Activated CD4-positive, alpha-beta T cell treated with anti-CD3 and anti-CD28 coated beads, Interleukin-2, amount 50 U/mL, for 4 hours (primary cell): ENCODE results near the gene FAS.
A peak's percentile ranks its signal among the peaks of the same experiment; 100 is the strongest.

Experiments
- DNase-seq, 2 experiments: peaks; one replicate each; pipeline ENCODE4 v3.0.0-alpha.2; 2020

Gene FAS

DNA sequence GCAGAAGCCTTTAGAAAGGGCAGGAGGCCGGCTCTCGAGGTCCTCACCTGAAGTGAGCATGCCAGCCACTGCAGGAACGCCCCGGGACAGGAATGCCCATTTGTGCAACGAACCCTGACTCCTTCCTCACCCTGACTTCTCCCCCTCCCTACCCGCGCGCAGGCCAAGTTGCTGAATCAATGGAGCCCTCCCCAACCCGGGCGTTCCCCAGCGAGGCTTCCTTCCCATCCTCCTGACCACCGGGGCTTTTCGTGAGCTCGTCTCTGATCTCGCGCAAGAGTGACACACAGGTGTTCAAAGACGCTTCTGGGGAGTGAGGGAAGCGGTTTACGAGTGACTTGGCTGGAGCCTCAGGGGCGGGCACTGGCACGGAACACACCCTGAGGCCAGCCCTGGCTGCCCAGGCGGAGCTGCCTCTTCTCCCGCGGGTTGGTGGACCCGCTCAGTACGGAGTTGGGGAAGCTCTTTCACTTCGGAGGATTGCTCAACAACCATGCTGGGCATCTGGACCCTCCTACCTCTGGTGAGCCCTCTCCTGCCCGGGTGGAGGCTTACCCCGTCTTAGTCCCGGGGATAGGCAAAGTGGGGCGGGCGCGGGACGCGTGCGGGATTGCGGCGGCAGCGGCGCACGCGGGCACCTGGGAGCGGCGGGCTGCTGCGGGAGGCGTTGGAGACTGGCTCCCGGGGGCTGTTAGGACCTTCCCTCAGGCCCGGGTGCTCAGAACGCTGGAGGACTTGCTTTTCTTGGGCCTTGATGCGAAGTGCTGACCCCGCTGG, at the start of gene FAS:
Gene FAS, plus strand, starts transcription at position 415 of the 777 bp plus-strand sequence. Its CDS starts 79 bp downstream, at position 494.
- DNase-seq: peak; percentile 78 to 80

DNA sequence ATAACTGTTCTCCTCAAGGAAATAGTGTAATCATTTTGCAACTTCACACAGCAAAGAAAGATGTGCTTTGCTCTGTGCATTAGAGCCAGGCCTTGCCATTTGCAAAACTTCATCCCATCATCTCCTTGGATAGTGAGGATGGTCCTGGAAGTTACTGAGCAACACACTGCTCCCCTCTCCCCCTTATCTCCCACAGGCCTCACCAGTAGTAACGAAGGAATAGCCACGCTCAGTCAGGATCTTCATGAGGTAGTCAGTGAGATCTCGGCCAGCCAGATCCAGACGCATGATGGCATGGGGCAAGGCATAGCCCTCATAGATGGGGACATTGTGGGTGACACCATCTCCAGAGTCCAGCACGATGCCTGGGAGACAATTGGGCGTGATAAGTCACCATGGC, 49.6 kb upstream of the FAS start:
- DNase-seq: no peak

GRCh38 chr10:88943778-88944177, 46.8 kb upstream of the FAS start:
- no peak for DNase-seq

GRCh38 chr10:88944813-88945212, 45.8 kb upstream of the FAS start:
- DNase-seq: no peak

DNA sequence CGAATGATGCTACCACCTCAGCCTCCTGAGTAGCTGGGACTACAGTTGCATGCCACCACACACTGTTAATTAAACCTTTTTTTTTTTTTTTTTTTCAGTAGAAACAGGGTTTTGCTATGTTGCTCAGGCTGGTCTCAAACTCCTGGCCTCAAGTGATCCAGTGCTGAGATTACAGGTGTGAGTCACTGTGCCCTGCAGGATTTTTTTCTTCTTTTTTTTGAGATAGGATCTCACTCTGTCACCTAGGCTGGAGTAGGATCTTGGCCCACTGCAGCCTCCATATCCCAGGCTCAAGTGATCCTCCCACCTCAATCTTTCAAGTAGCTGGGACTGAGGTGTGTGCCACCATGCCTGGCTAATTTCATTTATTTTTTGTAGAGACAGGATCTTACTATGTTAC, 44.4 kb upstream of the FAS start:
- DNase-seq: no peak

DNA sequence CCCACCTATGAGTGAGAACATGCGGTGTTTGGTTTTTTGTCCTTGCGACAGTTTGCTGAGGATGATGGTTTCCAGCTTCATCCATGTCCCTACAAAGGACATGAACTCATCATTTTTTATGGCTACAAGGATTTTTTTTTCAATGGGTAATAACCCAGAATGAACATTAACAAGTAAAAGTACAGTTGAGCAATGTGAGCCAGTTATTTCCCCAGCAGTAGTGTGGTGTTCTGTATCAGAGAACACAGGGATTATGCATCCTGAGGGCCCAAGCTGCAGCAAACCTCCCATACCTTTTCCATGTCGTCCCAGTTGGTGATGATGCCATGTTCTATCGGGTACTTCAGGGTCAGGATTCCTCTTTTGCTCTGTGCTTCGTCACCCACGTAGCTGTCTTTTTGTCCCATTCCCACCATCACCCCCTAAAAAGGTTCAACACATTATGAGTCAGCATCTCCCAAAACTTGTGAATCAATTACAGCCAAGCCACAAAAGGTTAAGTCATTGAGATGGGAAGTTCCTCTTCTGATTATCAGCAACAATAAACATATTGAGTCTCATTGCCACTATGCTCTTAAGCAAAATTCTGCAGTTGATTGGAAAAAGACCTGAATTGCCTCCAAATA, 43.5 kb upstream of the FAS start:
- DNase-seq: no peak

GRCh38 chr10:88949051-88949450, 41.5 kb upstream of the FAS start:
- DNase-seq: no peak

DNA sequence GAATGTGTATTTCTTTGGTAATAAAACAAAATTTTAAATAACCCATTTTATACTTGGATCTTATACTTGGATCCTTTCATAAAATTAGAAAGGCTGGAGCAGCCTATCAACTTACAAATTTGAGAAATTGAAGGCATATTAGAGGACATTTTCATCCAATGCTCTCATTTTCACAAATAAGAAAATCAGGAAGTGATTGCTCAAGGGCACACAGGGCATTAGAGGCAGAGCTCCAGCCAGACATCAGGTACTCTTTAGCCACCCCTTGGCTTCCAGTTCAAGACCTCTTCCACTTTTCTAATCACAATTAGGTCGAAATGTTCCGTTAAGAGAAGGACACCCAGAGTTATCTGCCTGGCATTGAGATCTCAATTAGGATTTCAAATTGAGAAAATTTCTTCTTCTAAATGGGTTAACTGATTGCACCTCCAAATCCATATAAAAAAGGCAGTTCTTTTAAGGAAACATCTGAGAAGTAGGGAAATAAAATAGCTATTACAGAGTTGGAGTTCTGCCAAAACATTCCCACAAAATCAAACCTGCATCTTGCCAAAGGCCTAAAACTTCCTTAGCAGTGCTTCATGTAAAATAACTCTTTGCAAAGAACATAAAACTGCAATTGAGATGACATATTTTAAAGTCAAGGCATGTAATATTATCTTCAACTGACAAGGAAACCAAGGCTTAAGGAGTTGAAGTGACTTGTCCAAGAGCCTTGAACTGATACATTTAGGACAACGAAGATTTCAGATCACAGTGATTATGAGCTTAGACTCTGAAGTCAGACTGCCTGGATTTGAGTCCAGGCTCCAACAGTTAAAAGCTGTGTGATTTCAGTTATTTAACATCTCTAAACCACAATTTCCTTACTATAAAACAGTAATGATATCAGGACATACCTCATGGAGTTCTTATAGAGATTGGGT, 40.4 kb upstream of the FAS start:
- no peak for DNase-seq

DNA sequence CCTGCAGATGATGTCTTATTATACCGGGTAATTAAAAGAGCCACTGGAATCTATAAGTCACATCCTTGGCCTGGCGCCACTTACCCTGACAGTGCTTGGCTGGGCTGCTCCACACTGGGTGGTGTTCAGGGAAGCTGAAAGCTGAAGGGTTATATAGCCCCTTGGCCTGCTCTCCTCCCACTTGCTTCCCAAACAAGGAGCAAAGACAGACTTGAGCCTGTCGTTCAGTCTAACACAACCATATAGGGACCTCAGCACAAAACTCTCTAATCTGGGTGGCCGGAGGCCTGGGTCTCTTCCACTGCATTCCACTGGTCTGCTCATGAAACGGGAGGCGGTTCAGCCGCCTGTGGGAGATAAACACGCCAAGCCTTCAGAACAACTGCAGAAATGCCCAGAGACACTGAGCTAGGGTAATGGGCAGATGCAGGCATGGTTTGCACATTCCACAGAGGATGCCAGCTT, 37.9 kb upstream of the FAS start, which contains the start of gene ACTA2:
Gene ACTA2, minus strand, starts transcription at position 127 of the 465 bp plus-strand sequence. CDS start 3,843 bp downstream, outside the sequence.
- no peak for DNase-seq

GRCh38 chr10:88953662-88954061, 36.9 kb upstream of the FAS start:
- no peak for DNase-seq

DNA sequence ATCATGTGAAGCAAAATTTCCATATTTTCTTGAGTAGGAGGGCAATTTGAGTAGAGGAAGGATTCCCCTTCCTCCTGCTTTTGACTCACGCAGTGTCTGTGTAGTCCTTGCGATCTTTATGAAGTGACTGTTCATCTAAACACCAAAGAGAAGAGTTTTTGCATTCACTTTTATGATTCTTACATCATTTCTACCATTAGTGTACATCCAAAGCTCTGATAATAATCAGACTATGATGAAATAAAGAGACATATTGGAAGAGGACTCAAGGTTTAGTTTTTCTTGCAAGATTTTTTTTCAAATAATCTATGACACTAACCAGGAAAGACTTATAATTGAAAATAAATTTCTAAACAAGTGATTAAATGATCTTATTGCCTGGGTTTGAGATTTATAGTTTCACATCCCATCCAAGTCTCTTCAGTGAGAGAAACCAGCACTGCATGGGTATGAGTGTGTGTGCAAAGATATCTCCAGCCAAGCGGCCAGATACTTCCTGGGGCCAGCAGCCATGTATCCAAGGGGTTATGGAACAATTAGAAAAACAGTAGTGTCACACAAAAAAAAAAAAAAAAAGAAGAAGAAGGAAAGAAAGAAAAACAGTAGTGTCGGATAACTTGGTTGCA, 36.0 kb upstream of the FAS start:
- DNase-seq: no peak

DNA sequence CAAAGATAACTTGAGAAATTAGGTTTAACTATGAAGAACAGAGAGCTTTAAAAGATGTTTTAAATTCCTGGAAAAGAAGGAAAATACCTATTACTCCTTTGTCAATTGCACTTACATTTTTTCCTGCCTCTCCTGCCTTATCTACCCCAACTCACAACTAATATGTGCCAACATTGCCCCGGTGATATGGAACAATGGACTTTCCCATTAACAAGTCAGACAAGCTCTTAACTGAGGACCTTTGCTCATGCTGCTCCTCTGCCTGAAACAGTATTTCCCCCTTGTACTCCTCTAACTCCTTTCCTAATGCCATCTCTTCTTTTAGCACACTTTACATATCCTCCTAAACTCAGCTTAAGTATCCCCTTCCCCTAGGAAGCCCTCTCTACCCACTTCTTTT, 33.2 kb upstream of the FAS start:
- DNase-seq: no peak

- no peak for DNase-seq
These were observed 31.9 kb upstream of the FAS start for GRCh38 chr10:88958721-88959120.

DNA sequence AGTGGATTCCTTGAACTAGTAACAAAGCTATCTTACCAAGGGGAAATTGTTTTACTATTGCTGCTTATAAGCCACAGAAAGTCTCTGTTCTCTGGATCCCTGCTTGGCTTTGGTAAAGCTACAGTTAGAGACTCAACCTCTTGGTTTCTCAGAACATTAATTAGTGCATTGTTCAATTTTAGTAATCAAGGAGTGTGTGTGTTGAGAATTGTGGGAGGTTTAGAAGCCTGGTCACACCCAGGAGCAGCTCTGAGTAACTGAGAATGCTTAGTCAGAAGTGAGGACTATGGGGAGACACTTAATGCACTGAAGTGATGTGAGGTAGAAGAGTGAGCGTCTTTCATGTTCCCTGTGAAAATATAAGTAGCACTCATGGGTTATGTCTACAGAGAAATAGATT, 29.8 kb upstream of the FAS start:
- no peak for DNase-seq

GRCh38 chr10:88961266-88961665, 29.3 kb upstream of the FAS start:
- DNase-seq: no peak

DNA sequence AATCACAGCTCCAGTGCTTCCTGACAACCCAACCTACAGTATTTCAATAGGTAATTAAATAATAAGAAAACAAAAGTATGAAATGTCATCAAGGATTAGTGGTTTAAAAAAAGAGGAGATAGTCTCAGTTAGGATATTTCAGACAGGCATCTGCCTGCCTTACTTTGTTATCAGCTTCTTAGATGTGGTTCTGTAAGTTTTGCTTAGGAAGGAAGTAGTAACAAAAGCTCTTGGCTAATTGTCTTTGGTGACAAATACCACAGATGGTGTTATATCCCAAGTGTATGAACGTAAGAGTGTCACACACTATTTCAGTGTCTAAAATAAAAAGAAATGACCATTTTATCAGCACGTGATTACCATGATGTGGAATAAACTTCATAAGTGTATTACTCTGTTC, 28.3 kb upstream of the FAS start:
- no peak for DNase-seq

GRCh38 chr10:88963318-88963717, 27.3 kb upstream of the FAS start:
- no peak for DNase-seq

- DNase-seq: no peak
These were observed 26.2 kb upstream of the FAS start for GRCh38 chr10:88964360-88964759.

DNA sequence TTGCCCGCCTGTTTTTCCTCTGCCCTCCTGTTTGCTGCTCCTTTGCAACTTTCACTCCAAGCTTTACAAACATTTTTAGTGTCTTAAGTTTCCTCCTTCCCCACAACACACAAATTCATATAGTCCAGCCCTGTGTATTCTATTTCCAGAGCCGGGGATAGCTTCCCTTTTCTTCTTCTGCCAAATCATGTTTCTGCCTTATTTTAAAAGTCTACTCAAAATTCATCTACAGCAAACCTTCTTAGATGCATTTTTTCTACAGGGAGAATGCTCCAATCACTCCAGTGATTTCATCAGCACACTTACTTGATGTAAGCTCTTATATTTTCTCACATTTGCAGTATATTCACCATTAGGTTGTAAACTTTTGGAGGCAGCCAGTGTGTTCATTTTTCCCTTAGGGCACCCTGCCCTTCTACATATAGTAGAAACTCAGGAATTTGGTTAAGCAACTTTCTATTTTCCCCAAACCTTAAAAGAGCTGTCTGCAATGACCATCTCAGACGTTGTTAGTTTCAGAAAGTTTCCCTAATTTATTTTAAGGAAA, 25.7 kb upstream of the FAS start:
- DNase-seq: no peak

- DNase-seq: no peak
These were observed 23.8 kb upstream of the FAS start for GRCh38 chr10:88966797-88967196.

DNA sequence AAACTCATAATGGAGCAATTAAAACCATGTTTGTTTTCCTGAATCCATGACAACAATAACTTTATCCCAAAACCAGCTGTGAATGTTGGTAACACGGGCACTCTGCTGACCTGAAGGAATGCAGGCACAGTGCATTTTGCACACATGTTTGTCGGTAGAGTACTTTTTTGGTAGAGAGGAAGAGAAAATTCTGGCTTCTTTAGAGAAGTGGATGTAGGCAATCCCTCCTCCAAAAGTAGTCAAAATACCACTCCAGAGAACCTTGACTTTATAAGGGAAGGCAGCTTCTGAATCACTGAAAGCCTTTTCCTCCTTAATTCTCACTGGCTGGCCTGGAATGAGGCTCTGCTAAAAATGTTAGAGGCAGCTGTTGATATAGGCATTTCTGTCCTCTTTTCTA, 22.2 kb upstream of the FAS start:
- no peak for DNase-seq

GRCh38 chr10:88971221-88972061, 19.2 kb upstream of the FAS start:
- DNase-seq: no peak
